Stimulated activated effector memory CD8-positive, alpha-beta T cell treated with anti-CD3 and anti-CD28 coated beads, Interleukin-12 subunit alpha, Interleukin-12 subunit beta, amount 100 ng/mL, for 72 hours (primary cell): Measurements from ENCODE around the gene CFAP77.
A peak's percentile ranks its signal among the peaks of the same experiment; 100 is the strongest.

Experiments
- ATAC-seq: fragments of 150-1000 bp; cut with Tn5 transposase; 2 replicates; pipeline ENCODE4 v1.10.0; 2021
- DNase-seq, 2 donors: peaks; one replicate each; pipeline ENCODE4 v3.0.0; 2021 to 2022; ENCODE audit warnings: low spot score in 2 of 2
- H3K27ac Mint-ChIP-seq: one replicate; pipeline ENCODE4 v1.8.0; 2022; ENCODE audit warnings: mild to moderate bottlenecking, mixed read lengths
- H3K36me3 Mint-ChIP-seq: one replicate; pipeline ENCODE4 v1.8.0; 2022; ENCODE audit warnings: mild to moderate bottlenecking, mixed read lengths
- H3K4me1 Mint-ChIP-seq: one replicate; pipeline ENCODE4 v1.8.0; 2022; ENCODE audit warnings: mixed read lengths
- H3K4me3 Mint-ChIP-seq: one replicate; pipeline ENCODE4 v1.8.0; 2022; ENCODE audit warnings: mild to moderate bottlenecking, mixed read lengths
- H3K9me3 Mint-ChIP-seq: one replicate; pipeline ENCODE4 v1.8.0; 2022; ENCODE audit warnings: mixed read lengths

CFAP77 gene

DNA sequence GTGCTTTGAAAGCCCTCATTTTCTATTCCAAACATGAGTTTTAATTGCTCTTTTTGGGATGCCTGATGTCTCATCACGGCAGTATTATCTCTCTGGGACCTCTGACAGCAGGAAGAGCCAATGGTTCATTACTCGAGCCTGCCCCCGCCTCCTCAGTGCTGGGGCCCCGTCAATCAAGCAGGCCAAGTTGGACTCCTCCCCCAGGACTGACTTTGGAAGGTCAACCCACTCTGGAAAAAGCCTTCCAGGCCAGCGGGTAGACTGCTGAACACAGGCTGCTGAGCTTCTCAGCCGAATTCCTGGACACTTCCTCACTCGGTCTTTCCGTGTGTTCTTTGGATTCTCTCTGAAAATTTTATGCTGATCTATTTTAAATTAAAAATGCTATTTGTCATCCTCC lies 162.9 kb downstream of the CFAP77 start:
- Mint-ChIP-seq H3K36me3 (no peaks in the 10 kb centered on the region), H3K27ac (no peak overlapping the region), H3K4me1 (peaks cover 6% of the 10 kb centered on the region), H3K9me3 (no peaks in the 10 kb centered on the region), H3K4me3 (no peak overlapping the region)
- ATAC-seq = no peak
- no peak for DNase-seq

- H3K9me3 Mint-ChIP-seq = no peaks in the 10 kb centered on the region
- ATAC-seq (peak; percentile 79), DNase-seq (peak in 1 of 2 donors; percentile 37)
- H3K36me3 Mint-ChIP-seq = no peaks in the 10 kb centered on the region
- H3K27ac Mint-ChIP-seq = no peak overlapping the region
- H3K4me3 Mint-ChIP-seq = no peak overlapping the region
- peaks cover 6% of the 10 kb centered on the region for H3K4me1 Mint-ChIP-seq
Observed at GRCh38 chr9:132575005-132575609, 165.1 kb downstream of the CFAP77 start.

GRCh38 chr9:132575811-132576210 lies 165.8 kb downstream of the CFAP77 start:
- peaks cover 6% of the 10 kb centered on the region for H3K4me1 Mint-ChIP-seq
- no peak for ATAC-seq
- no peak overlapping the region for H3K27ac Mint-ChIP-seq
- H3K36me3 Mint-ChIP-seq = no peaks in the 10 kb centered on the region
- no peak overlapping the region for H3K4me3 Mint-ChIP-seq
- H3K9me3 Mint-ChIP-seq = no peaks in the 10 kb centered on the region
- no peak for DNase-seq

- DNase-seq = no peak
- Mint-ChIP-seq H3K4me1 (peaks cover 16% of the 10 kb centered on the region), H3K36me3 (peaks cover 7% of the 10 kb centered on the region), H3K27ac (no peak overlapping the region), H3K4me3 (no peak overlapping the region), H3K9me3 (no peaks in the 10 kb centered on the region)
- ATAC-seq = no peak
Observed at GRCh38 chr9:132577119-132577518, 167.1 kb downstream of the CFAP77 start.

GRCh38 chr9:132578367-132578932 lies 168.4 kb downstream of the CFAP77 start:
- H3K27ac Mint-ChIP-seq = no peak overlapping the region
- no peak for ATAC-seq
- H3K4me3 Mint-ChIP-seq = no peak overlapping the region
- H3K4me1 Mint-ChIP-seq = peaks cover 16% of the 10 kb centered on the region
- no peak for DNase-seq
- peaks cover 7% of the 10 kb centered on the region for H3K36me3 Mint-ChIP-seq
- H3K9me3 Mint-ChIP-seq = no peaks in the 10 kb centered on the region

DNA sequence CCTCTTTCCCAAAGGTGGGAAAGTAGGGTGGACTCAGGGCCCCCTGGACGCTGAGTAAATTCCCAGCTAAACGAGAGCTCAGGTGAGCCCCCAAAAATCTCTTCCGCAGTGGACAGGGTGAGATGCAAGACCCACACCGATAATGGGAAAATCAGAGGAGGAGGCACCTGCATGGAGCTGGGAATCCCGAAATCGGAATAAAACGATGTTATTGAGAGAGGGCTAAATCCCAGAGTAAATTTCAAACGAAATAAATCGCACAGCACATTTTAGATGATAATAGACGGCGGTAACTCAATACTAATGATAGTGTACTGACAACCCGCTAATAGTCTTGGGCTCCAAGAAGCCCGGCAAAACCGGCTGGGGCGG lies 169.4 kb downstream of the CFAP77 start:
- Mint-ChIP-seq H3K9me3 (no peaks in the 10 kb centered on the region), H3K36me3 (peaks cover 7% of the 10 kb centered on the region), H3K4me1 (peaks cover 16% of the 10 kb centered on the region), H3K4me3 (no peak overlapping the region), H3K27ac (no peak overlapping the region)
- DNase-seq (no peak), ATAC-seq (no peak)

DNA sequence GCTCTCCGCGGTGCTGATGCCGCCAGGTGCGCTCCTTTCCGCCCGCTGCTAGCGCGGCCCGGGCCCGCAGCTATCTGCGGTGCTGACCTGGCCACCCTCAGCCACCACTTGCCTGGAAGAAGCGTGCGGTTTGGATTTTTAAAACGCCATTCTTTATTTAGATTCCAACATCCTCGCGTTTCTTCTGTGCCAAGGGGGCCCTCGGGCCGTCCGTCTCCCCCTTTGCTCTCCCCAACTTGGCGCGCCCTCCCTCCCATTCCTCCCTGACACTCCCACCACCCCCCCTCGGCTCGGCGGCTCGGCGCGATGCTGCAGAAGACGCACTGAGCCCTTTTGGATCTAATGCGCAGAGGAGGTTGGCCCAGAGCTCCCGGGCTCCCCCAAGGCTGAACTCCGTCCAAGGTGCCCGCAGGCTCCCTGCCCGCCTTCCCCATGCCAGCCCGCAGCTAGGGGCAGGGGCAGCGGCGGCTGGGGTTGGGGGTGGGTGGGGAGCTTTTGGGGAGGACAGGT lies 172.3 kb downstream of the CFAP77 start, which contains the start of gene BARHL1:
Gene BARHL1, plus strand, starts transcription at position 331 of the 510 bp plus-strand sequence. CDS start 192 bp downstream, outside the sequence.
- H3K4me1 Mint-ChIP-seq = peaks cover 11% of the 10 kb centered on the region
- H3K9me3 Mint-ChIP-seq = no peaks in the 10 kb centered on the region
- H3K4me3 Mint-ChIP-seq = peak within 1 kb of the TSS; percentile 71
- H3K27ac Mint-ChIP-seq = peak within 1 kb of the TSS; percentile 50
- DNase-seq (no peak), ATAC-seq (no peak)
- peaks cover 7% of the 10 kb centered on the region for H3K36me3 Mint-ChIP-seq

- Mint-ChIP-seq H3K36me3 (peaks cover 7% of the 10 kb centered on the region), H3K4me3 (no peak overlapping the region), H3K9me3 (no peaks in the 10 kb centered on the region), H3K27ac (no peak overlapping the region), H3K4me1 (peaks cover 11% of the 10 kb centered on the region)
- ATAC-seq (no peak), DNase-seq (no peak)
Observed at GRCh38 chr9:132582786-132583583, 173.0 kb downstream of the CFAP77 start.

DNA sequence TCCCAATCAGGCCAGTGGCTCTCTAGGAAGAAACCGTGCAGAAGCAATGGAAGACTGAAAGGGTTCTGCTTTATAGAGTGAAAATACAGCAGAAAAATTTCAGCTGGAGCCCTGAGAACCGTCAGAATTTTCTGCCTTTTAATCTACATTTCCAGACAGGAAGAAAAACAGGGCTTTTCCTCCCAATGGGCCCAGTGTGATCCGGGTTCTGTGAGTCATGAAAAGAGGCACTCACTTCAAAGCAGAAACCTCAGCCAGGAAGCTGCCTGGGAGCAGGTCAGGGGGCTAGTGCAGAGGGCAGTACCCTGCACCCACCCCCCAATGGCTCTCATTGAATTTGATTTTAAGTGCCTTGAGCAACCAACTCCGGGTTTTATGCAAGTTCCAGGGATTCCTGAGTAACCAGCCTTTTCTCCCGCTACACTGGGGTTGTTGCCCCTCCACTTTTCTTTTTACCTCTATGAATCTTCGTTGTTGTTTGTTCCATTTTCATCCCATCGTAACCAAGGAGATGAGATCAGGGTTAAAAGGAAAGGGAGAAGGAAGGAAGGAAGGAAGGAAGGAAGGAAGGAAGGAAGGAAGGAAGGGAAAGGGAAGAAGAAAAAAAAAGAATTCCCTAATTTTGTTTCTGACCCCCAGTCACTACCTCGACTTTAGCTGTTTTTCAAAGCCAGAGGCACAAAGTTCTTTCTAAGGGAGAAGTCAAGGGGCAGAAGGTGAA lies 173.7 kb downstream of the CFAP77 start:
- DNase-seq (no peak), ATAC-seq (no peak)
- Mint-ChIP-seq H3K4me3 (no peak overlapping the region), H3K27ac (no peak overlapping the region), H3K4me1 (peaks cover 11% of the 10 kb centered on the region), H3K9me3 (no peaks in the 10 kb centered on the region), H3K36me3 (peaks cover 7% of the 10 kb centered on the region)

- H3K4me1 Mint-ChIP-seq = peaks cover 11% of the 10 kb centered on the region
- no peaks in the 10 kb centered on the region for H3K9me3 Mint-ChIP-seq
- no peak overlapping the region for H3K27ac Mint-ChIP-seq
- peaks cover 7% of the 10 kb centered on the region for H3K36me3 Mint-ChIP-seq
- ATAC-seq (no peak), DNase-seq (no peak)
- no peak overlapping the region for H3K4me3 Mint-ChIP-seq
Observed at GRCh38 chr9:132584601-132585560, 174.9 kb downstream of the CFAP77 start.

GRCh38 chr9:132585954-132586829 lies 176.2 kb downstream of the CFAP77 start:
- H3K9me3 Mint-ChIP-seq = no peaks in the 10 kb centered on the region
- H3K4me3 Mint-ChIP-seq = no peak overlapping the region
- DNase-seq (no peak), ATAC-seq (no peak)
- peaks cover 13% of the 10 kb centered on the region for H3K4me1 Mint-ChIP-seq
- H3K27ac Mint-ChIP-seq = no peak overlapping the region
- H3K36me3 Mint-ChIP-seq = peaks cover 7% of the 10 kb centered on the region

- peaks cover under 1% of the 10 kb centered on the region for H3K36me3 Mint-ChIP-seq
- H3K9me3 Mint-ChIP-seq = no peaks in the 10 kb centered on the region
- peak in 1 of 2 donors; percentile 54 for DNase-seq
- peaks cover 7% of the 10 kb centered on the region for H3K4me1 Mint-ChIP-seq
- no peak overlapping the region for H3K27ac Mint-ChIP-seq
- no peak for ATAC-seq
- H3K4me3 Mint-ChIP-seq = no peak overlapping the region
Observed at GRCh38 chr9:132586830-132587591, 177.0 kb downstream of the CFAP77 start.

DNA sequence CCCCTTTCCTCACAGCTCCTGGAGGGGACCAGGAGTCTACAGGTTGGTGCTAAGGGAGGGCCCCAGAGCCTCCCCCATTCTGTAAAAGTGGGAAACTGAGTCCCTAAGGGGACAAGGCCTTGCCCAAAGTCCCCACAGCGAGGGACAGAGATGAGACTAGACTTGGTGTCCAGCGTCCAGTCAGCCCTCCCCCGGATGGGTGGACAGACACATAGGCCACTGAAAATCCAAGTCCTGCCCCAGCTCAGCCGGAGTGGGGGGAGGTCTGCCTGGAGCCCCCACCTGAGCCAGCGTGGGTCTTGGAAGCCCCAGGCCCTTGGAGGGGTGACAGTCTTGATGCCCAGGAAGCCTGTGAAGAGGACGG lies 177.6 kb downstream of the CFAP77 start:
- Mint-ChIP-seq H3K27ac (no peak overlapping the region), H3K9me3 (no peaks in the 10 kb centered on the region), H3K4me1 (peaks cover 6% of the 10 kb centered on the region), H3K4me3 (no peak overlapping the region), H3K36me3 (no peaks in the 10 kb centered on the region)
- DNase-seq (peak in 1 of 2 donors; percentile 50), ATAC-seq (no peak)
